Mucosa of rectum (tissue), 2 donors: Measurements from ENCODE around the gene GLRA3.
"Not testable (repeated sequence)": the region's sequence is repeated elsewhere in the genome, so short reads cannot be mapped to it uniquely, and the experiment has no call there.

Experiments used
- H3K27ac ChIP-seq, 2 donors: one replicate each; pipeline ENCODE4 v1.7.0; 2013; ENCODE audit warnings: inconsistent platforms in 2 of 2, low read depth in 2 of 2, low read length in 2 of 2
- H3K27me3 ChIP-seq, 2 donors: one replicate each; pipeline ENCODE4 v1.7.0; 2013; ENCODE audit warnings: low read length in 2 of 2; ENCODE audit not compliant: control insufficient read depth in 2 of 2, insufficient read depth in 2 of 2
- H3K36me3 ChIP-seq, 2 donors: one replicate each; pipeline ENCODE4 v1.7.0; 2013; ENCODE audit warnings: low read length in 2 of 2; ENCODE audit not compliant: control insufficient read depth in 2 of 2, insufficient read depth in 2 of 2
- H3K4me1 ChIP-seq, 2 donors: one replicate each; pipeline ENCODE4 v1.7.0; 2013; ENCODE audit warnings: low read length in 2 of 2, mild to moderate bottlenecking in 1 of 2; ENCODE audit not compliant: control insufficient read depth in 2 of 2, insufficient read depth in 2 of 2
- H3K4me3 ChIP-seq, 2 donors: one replicate each; pipeline ENCODE4 v1.7.0; 2013; ENCODE audit warnings: low read length in 2 of 2
- H3K9ac ChIP-seq, 2 donors: one replicate each; pipeline ENCODE4 v1.7.0; 2013; ENCODE audit warnings: low read length in 2 of 2, low read depth in 1 of 2, mild to moderate bottlenecking in 1 of 2
- H3K9me3 ChIP-seq, 2 donors: one replicate each; pipeline ENCODE4 v1.7.0; 2013; ENCODE audit warnings: low read length in 2 of 2; ENCODE audit not compliant: control insufficient read depth in 2 of 2
- donor health status: healthy.
- donor health status: Normal muscosa, but diverticular disease.

GLRA3 gene

GRCh38 chr4:174648812-174649211 is 180.2 kb downstream of the GLRA3 start:
- Histone ChIP-seq H3K4me3 (no peak overlapping the region), H3K27ac (no peak overlapping the region), H3K9me3 (no peaks in the 10 kb centered on the region), H3K9ac (no peak overlapping the region), H3K36me3 (no peaks in the 10 kb centered on the region), H3K4me1 (no peaks in the 10 kb centered on the region), H3K27me3 (no peaks in the 10 kb centered on the region)

GRCh38 chr4:174646326-174646725 is 182.7 kb downstream of the GLRA3 start:
- H3K4me3 ChIP-seq = no peak overlapping the region
- H3K27me3 ChIP-seq = no peaks in the 10 kb centered on the region
- no peaks in the 10 kb centered on the region for H3K9me3 ChIP-seq
- H3K36me3 ChIP-seq = no peaks in the 10 kb centered on the region
- H3K9ac ChIP-seq = no peak overlapping the region
- H3K27ac ChIP-seq = no peak overlapping the region
- no peaks in the 10 kb centered on the region for H3K4me1 ChIP-seq

GRCh38 chr4:174640146-174640545 is 188.9 kb downstream of the GLRA3 start:
- no peak overlapping the region for H3K4me3 ChIP-seq
- H3K27ac ChIP-seq = no peak overlapping the region
- no peaks in the 10 kb centered on the region for H3K4me1 ChIP-seq
- H3K9ac ChIP-seq = no peak overlapping the region
- no peaks in the 10 kb centered on the region for H3K36me3 ChIP-seq
- H3K9me3 ChIP-seq = no peaks in the 10 kb centered on the region
- H3K27me3 ChIP-seq = no peaks in the 10 kb centered on the region

GRCh38 chr4:174635732-174636131 is 193.3 kb downstream of the GLRA3 start:
- Histone ChIP-seq H3K36me3 (no peaks in the 10 kb centered on the region), H3K27ac (no peak overlapping the region), H3K4me3 (no peak overlapping the region), H3K9ac (no peak overlapping the region), H3K9me3 (no peaks in the 10 kb centered on the region), H3K4me1 (no peaks in the 10 kb centered on the region), H3K27me3 (no peaks in the 10 kb centered on the region)

- no peaks in the 10 kb centered on the region for H3K27me3 ChIP-seq
- H3K9me3 ChIP-seq = no peaks in the 10 kb centered on the region
- H3K4me3 ChIP-seq = no peak overlapping the region
- H3K4me1 ChIP-seq = no peaks in the 10 kb centered on the region
- H3K9ac ChIP-seq = no peak overlapping the region
- H3K27ac ChIP-seq = no peak overlapping the region
- no peaks in the 10 kb centered on the region for H3K36me3 ChIP-seq
Observed at GRCh38 chr4:174633399-174633798, 195.6 kb downstream of the GLRA3 start.

- Histone ChIP-seq H3K9me3 (no peaks in the 10 kb centered on the region), H3K27ac (no peak overlapping the region), H3K36me3 (no peaks in the 10 kb centered on the region), H3K27me3 (no peaks in the 10 kb centered on the region), H3K9ac (no peak overlapping the region), H3K4me1 (no peaks in the 10 kb centered on the region), H3K4me3 (no peak overlapping the region)
Observed at GRCh38 chr4:174631901-174632758, 196.9 kb downstream of the GLRA3 start.

- not testable (repeated sequence) for H3K9ac ChIP-seq, H3K9me3 ChIP-seq, H3K27ac ChIP-seq, H3K4me1 ChIP-seq, H3K4me3 ChIP-seq, H3K36me3 ChIP-seq, H3K27me3 ChIP-seq
Observed at GRCh38 chr4:174629907-174630450, 199.1 kb downstream of the GLRA3 start.

- peaks cover 0 to 2% of the 10 kb centered on the region in 2 donors for H3K4me1 ChIP-seq
- H3K36me3 ChIP-seq = no peaks in the 10 kb centered on the region
- H3K9me3 ChIP-seq = no peaks in the 10 kb centered on the region
- H3K27me3 ChIP-seq = no peaks in the 10 kb centered on the region
- H3K27ac ChIP-seq = no peak overlapping the region
- H3K9ac ChIP-seq = no peak overlapping the region
- no peak overlapping the region for H3K4me3 ChIP-seq
Observed at GRCh38 chr4:174629265-174629664, 199.8 kb downstream of the GLRA3 start.

- Histone ChIP-seq H3K27me3 (no peaks in the 10 kb centered on the region), H3K4me1 (peaks cover 0 to 2% of the 10 kb centered on the region in 2 donors), H3K36me3 (no peaks in the 10 kb centered on the region), H3K27ac (no peak overlapping the region), H3K4me3 (no peak overlapping the region), H3K9ac (no peak overlapping the region), H3K9me3 (no peaks in the 10 kb centered on the region)
Observed at GRCh38 chr4:174628191-174628590, 200.9 kb downstream of the GLRA3 start.

- H3K4me1 ChIP-seq = peaks cover 0 to 2% of the 10 kb centered on the region in 2 donors
- H3K9ac ChIP-seq = no peak overlapping the region
- H3K4me3 ChIP-seq = no peak overlapping the region
- no peaks in the 10 kb centered on the region for H3K27me3 ChIP-seq
- H3K27ac ChIP-seq = no peak overlapping the region
- no peaks in the 10 kb centered on the region for H3K9me3 ChIP-seq
- no peaks in the 10 kb centered on the region for H3K36me3 ChIP-seq
Observed at GRCh38 chr4:174627473-174627872, 201.6 kb downstream of the GLRA3 start.
